K562 (cell line): Measurements from ENCODE around the gene MAST3. TPM values are rescaled to one million over a fixed set of nuclear protein-coding genes. Genes with fewer than 3 reads are reported as not detected.

ENCODE experiments used
- ARID1B ChIP-seq: fragments of 450-650 bp; IDR thresholded peaks from 2 replicates; pipeline ENCODE4 v1.6.1; 2016; ENCODE audit warnings: antibody characterized with exemption, mild to moderate bottlenecking, inconsistent platforms
- CBFA2T2 ChIP-seq: fragments of 450-650 bp; conservative IDR thresholded peaks from 2 replicates; pipeline ENCODE4 v1.6.1; 2017; ENCODE audit warnings: mild to moderate bottlenecking
- FUS ChIP-seq: fragments of 200-400 bp; formaldehyde crosslinking; optimal IDR thresholded peaks from 2 replicates; pipeline ENCODE3; 2017; ENCODE audit warnings: low read depth, low read length
- KHSRP ChIP-seq: fragments of 450-650 bp; IDR thresholded peaks from 2 replicates; pipeline ENCODE4 v1.6.1; 2017
- LEF1 ChIP-seq: fragments of 450-650 bp; IDR thresholded peaks from 2 replicates; pipeline ENCODE4 v1.6.1; 2016; ENCODE audit warnings: mild to moderate bottlenecking
- NFRKB ChIP-seq: fragments of 450-650 bp; IDR thresholded peaks from 2 replicates; pipeline ENCODE4 v1.6.1; 2016; ENCODE audit warnings: low read depth
- SMARCE1 ChIP-seq: fragments of 450-650 bp; IDR thresholded peaks from 2 replicates; pipeline ENCODE4 v1.7.1; 2016; ENCODE audit warnings: mild to moderate bottlenecking
- TSHZ1 ChIP-seq: fragments of 250-450 bp; sonication (Bioruptor Pico); IDR thresholded peaks from 2 replicates; pipeline ENCODE4 v1.4.0; 2020; ENCODE audit warnings: mild to moderate bottlenecking, moderate library complexity
- YY1 ChIP-seq, 3 experiments: IDR thresholded peaks; 2 replicates each; pipeline ENCODE4 v1.6.1; 2011; ENCODE audit warnings: low read length in 2 of 3, mild to moderate bottlenecking in 2 of 3, moderate library complexity in 2 of 3, borderline replicate concordance in 1 of 3, control low read depth in 1 of 3, low read depth in 1 of 3; ENCODE audit not compliant: insufficient read depth in 3 of 3, insufficient replicate concordance in 2 of 3, control insufficient read depth in 1 of 3, insufficient read length in 1 of 3; ENCODE audit errors: extremely low read depth in 1 of 3
- ZBTB9 ChIP-seq: fragments of 450-650 bp; formaldehyde crosslinking; IDR thresholded peaks from 2 replicates; pipeline ENCODE4 v1.4.0; 2020; ENCODE audit warnings: mild to moderate bottlenecking, moderate library complexity
- ZNF695 ChIP-seq: fragments of 450-650 bp; formaldehyde crosslinking; IDR thresholded peaks from 2 replicates; pipeline ENCODE4 v1.4.0; 2020; ENCODE audit warnings: mild to moderate bottlenecking, moderate library complexity
- ZNF780A ChIP-seq: fragments of 250-450 bp; sonication (Bioruptor Pico); IDR thresholded peaks from 2 replicates; pipeline ENCODE4 v1.5.0; 2021; ENCODE audit warnings: mild to moderate bottlenecking
- polyA plus RNA-seq, 8 experiments: library from polyadenylated mRNA; depleted of rRNA in 4 of 8; stranded (reverse) in 5 of 8; unstranded in 3 of 8; fragments of >200 nt; fragmentation: Nextera tagmentation in 2 of 8; fragmentation: Illumina TruSeq in 1 of 8; extraction: Ambion mirVana in 2 of 8; extraction: Trizol in 1 of 8; gene quantifications; 2 replicates each; pipeline versions ENCODE4 v1.2.1 to v1.2.3, GENCODE V29; 2011 to 2014; ENCODE audit warnings: inconsistent platforms in 1 of 8, missing spikeins in 1 of 8
- total RNA-seq, 7 experiments: library from RNA; depleted of rRNA in 6 of 7; stranded (reverse); fragments of >200 nt in 6 of 7; fragmentation: Illumina TruSeq in 2 of 7; extraction: Trizol in 2 of 7; gene quantifications; 2 replicates each; pipeline versions ENCODE4 v1.2.1 to v1.2.3, GENCODE V29; 2011 to 2021; ENCODE audit warnings: low replicate concordance in 1 of 7
- TF ChIP-seq, protein P1 (sequence below): fragments of 250-450 bp; sonication (Bioruptor Pico); IDR thresholded peaks from 2 replicates; pipeline ENCODE4 v1.4.0; 2020
- TF ChIP-seq, protein P2 (sequence below): fragments of 450-650 bp; formaldehyde crosslinking; conservative IDR thresholded peaks from 2 replicates; pipeline ENCODE4 v1.4.0; 2022; ENCODE audit warnings: mild to moderate bottlenecking, missing genetic modification characterization

The MAST3 gene
- total and polyA plus RNA-seq, 9 of the 15 experiments (the other 6 are each of a cell fraction or from before 2014, with no cell fraction given) = 0.94 to 9.9 (median 2.4) TPM

GRCh38 chr19:18091217-18091608 is 6.4 kb upstream of the MAST3 start (continued):
- TF ChIP-seq, protein P1, sequence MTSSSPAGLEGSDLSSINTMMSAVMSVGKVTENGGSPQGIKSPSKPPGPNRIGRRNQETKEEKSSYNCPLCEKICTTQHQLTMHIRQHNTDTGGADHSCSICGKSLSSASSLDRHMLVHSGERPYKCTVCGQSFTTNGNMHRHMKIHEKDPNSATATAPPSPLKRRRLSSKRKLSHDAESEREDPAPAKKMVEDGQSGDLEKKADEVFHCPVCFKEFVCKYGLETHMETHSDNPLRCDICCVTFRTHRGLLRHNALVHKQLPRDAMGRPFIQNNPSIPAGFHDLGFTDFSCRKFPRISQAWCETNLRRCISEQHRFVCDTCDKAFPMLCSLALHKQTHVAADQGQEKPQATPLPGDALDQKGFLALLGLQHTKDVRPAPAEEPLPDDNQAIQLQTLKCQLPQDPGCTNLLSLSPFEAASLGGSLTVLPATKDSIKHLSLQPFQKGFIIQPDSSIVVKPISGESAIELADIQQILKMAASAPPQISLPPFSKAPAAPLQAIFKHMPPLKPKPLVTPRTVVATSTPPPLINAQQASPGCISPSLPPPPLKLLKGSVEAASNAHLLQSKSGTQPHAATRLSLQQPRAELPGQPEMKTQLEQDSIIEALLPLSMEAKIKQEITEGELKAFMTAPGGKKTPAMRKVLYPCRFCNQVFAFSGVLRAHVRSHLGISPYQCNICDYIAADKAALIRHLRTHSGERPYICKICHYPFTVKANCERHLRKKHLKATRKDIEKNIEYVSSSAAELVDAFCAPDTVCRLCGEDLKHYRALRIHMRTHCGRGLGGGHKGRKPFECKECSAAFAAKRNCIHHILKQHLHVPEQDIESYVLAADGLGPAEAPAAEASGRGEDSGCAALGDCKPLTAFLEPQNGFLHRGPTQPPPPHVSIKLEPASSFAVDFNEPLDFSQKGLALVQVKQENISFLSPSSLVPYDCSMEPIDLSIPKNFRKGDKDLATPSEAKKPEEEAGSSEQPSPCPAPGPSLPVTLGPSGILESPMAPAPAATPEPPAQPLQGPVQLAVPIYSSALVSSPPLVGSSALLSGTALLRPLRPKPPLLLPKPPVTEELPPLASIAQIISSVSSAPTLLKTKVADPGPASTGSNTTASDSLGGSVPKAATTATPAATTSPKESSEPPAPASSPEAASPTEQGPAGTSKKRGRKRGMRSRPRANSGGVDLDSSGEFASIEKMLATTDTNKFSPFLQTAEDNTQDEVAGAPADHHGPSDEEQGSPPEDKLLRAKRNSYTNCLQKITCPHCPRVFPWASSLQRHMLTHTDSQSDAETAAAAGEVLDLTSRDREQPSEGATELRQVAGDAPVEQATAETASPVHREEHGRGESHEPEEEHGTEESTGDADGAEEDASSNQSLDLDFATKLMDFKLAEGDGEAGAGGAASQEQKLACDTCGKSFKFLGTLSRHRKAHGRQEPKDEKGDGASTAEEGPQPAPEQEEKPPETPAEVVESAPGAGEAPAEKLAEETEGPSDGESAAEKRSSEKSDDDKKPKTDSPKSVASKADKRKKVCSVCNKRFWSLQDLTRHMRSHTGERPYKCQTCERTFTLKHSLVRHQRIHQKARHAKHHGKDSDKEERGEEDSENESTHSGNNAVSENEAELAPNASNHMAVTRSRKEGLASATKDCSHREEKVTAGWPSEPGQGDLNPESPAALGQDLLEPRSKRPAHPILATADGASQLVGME (CRISPR knock-in tag) = no peak
- TF ChIP-seq NFRKB (0 out of 2 replicates have a peak, but pooled peaks have one; percentile 37), ZNF780A (CRISPR knock-in tag) (no peak), FUS (no peak), YY1 (IDR thresholded peaks at IDR 0.05; ENCODE audit: borderline replicate concordance in 1 of 3, control insufficient read depth in 1 of 3, extremely low read depth in 1 of 3, insufficient read depth in 3 of 3, insufficient read length in 1 of 3, insufficient replicate concordance in 2 of 3, low read depth in 1 of 3, low read length in 2 of 3) (peak in 1 of 3 experiments; percentile 12), ZNF695 (CRISPR knock-in tag) (no peak), LEF1 (peak; percentile 26; the same call in 1 of the 2 replicates), ZBTB9 (CRISPR knock-in tag) (no peak), TSHZ1 (CRISPR knock-in tag) (no peak), KHSRP (no peak), ARID1B (peak; percentile 38; the same call in 1 of the 2 replicates), CBFA2T2 (peak; percentile 33; the same call in 1 of the 2 replicates), SMARCE1 (0 out of 2 replicates have a peak, but pooled peaks have one; percentile 21)
- TF ChIP-seq, protein P2, sequence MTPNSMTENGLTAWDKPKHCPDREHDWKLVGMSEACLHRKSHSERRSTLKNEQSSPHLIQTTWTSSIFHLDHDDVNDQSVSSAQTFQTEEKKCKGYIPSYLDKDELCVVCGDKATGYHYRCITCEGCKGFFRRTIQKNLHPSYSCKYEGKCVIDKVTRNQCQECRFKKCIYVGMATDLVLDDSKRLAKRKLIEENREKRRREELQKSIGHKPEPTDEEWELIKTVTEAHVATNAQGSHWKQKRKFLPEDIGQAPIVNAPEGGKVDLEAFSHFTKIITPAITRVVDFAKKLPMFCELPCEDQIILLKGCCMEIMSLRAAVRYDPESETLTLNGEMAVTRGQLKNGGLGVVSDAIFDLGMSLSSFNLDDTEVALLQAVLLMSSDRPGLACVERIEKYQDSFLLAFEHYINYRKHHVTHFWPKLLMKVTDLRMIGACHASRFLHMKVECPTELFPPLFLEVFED (CRISPR knock-in tag) = no peak
